ENCODE measurements around the gene VPS54. TPM values are rescaled to one million over a fixed set of nuclear protein-coding genes. Genes with fewer than 3 reads are reported as not detected.

The VPS54 gene
- total RNA-seq, 1 donor from 2014 or later: 15.0 TPM

DNA sequence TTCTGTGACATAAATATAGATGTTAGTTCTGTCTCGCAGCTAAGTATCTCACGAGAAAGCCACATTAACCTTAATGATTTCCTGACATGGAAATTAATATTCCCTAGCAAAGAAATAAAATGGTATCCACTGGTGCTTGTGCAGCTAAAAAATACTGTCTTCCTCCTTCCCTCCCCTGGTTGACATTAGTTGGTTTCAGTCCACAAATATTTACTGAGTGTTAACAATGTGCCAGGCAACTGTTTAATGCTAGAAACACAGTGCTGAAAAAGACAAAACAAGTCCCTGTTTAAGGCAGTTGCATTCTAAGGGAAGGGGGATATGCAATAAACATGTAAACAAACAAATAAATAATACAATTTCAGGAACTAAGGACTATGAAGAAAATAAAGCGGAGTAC lies 44.2 kb upstream of the VPS54 start:
- H3K27me3 Mint-ChIP-seq (ENCODE audit: low read depth): no peaks in the 10 kb centered on the region
- peaks cover 2% of the 10 kb centered on the region for H3K9me3 Mint-ChIP-seq (ENCODE audit: low read depth)
- no peaks in the 10 kb centered on the region for H3K36me3 Mint-ChIP-seq (ENCODE audit: low read depth)
- no peak for DNase-seq (ENCODE audit: low spot score)
- H3K27ac Mint-ChIP-seq (ENCODE audit: unreplicated experiment): peak overlapping the region; percentile 0
- H3K4me1 Mint-ChIP-seq (ENCODE audit: low read depth): peaks cover 24% of the 10 kb centered on the region
- TF ChIP-seq, protein P1, sequence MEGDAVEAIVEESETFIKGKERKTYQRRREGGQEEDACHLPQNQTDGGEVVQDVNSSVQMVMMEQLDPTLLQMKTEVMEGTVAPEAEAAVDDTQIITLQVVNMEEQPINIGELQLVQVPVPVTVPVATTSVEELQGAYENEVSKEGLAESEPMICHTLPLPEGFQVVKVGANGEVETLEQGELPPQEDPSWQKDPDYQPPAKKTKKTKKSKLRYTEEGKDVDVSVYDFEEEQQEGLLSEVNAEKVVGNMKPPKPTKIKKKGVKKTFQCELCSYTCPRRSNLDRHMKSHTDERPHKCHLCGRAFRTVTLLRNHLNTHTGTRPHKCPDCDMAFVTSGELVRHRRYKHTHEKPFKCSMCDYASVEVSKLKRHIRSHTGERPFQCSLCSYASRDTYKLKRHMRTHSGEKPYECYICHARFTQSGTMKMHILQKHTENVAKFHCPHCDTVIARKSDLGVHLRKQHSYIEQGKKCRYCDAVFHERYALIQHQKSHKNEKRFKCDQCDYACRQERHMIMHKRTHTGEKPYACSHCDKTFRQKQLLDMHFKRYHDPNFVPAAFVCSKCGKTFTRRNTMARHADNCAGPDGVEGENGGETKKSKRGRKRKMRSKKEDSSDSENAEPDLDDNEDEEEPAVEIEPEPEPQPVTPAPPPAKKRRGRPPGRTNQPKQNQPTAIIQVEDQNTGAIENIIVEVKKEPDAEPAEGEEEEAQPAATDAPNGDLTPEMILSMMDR (IDR thresholded peaks at IDR 0.05): no peak
- no peak overlapping the region for H3K4me3 Mint-ChIP-seq (ENCODE audit: unreplicated experiment)

DNA sequence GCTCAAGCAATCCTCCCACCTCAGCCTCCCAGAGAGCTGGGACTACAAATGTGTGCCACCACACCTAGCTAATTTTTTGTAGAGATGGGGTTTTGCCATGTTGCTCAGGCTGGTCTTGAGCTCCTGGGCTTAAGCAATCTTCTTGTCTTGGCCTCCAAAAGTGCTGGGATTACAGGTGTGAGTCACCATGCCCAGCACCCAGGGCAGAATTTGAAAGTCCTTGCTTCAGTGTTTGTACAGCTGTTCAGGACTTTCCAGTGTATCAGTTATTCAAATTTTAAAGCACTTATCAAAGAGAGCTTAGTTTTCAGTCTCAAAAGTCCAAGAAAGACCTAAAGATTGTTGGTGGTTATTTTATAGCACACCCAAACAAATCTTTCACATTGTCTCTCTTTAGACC lies 43.6 kb upstream of the VPS54 start:
- TF ChIP-seq, protein P1 (IDR thresholded peaks at IDR 0.05): no peak
- H3K4me1 Mint-ChIP-seq (ENCODE audit: low read depth): peaks cover 24% of the 10 kb centered on the region
- H3K27me3 Mint-ChIP-seq (ENCODE audit: low read depth): no peaks in the 10 kb centered on the region
- no peak overlapping the region for H3K27ac Mint-ChIP-seq (ENCODE audit: unreplicated experiment)
- peaks cover 2% of the 10 kb centered on the region for H3K9me3 Mint-ChIP-seq (ENCODE audit: low read depth)
- no peaks in the 10 kb centered on the region for H3K36me3 Mint-ChIP-seq (ENCODE audit: low read depth)
- no peak overlapping the region for H3K4me3 Mint-ChIP-seq (ENCODE audit: unreplicated experiment)
- DNase-seq (ENCODE audit: low spot score): no peak

DNA sequence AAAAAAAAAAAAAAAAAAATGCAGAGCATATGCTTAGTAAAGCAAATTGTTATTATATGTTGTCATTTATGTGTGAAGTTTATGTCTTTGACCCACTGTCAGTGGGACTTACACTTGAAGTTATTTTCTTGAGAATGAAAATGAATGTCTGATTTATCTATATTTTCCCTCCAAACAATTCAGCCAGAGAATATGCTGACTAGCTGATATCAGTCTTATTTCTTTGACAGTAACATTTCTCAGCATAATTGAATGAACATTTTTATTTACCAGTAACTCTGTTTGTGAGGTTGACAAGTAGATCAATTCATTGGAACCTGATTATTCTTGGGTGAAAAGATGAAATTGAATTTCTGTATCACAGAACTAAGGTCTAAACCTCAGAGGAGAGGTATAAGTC lies 40.0 kb upstream of the VPS54 start:
- no peaks in the 10 kb centered on the region for H3K27me3 Mint-ChIP-seq (ENCODE audit: low read depth)
- no peak overlapping the region for H3K27ac Mint-ChIP-seq (ENCODE audit: unreplicated experiment)
- no peaks in the 10 kb centered on the region for H3K36me3 Mint-ChIP-seq (ENCODE audit: low read depth)
- H3K9me3 Mint-ChIP-seq (ENCODE audit: low read depth): no peaks in the 10 kb centered on the region
- TF ChIP-seq, protein P1 (IDR thresholded peaks at IDR 0.05): no peak
- H3K4me1 Mint-ChIP-seq (ENCODE audit: low read depth): peaks cover 14% of the 10 kb centered on the region
- no peak for DNase-seq (ENCODE audit: low spot score)
- H3K4me3 Mint-ChIP-seq (ENCODE audit: unreplicated experiment): no peak overlapping the region

DNA sequence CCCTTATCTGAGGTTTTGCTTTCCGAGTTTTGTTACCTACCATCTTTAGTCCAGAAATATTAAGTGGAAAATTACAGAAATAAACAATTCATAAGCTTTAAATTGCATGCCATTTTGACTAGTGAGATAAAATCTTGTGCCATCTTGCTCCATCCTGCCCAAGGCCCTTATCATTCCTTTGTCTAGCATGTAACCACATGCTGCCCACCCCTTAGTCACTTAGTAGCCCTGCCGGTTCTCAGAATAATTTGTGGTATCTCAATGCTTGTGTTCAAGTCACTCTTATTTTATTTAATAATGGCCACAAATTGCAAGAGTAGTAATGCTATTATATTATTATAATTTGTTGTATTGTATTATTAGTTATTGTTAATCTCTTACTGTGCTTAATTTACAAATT lies 36.8 kb upstream of the VPS54 start:
- H3K27ac Mint-ChIP-seq (ENCODE audit: unreplicated experiment): no peak overlapping the region
- TF ChIP-seq, protein P1 (IDR thresholded peaks at IDR 0.05): no peak
- no peak overlapping the region for H3K4me3 Mint-ChIP-seq (ENCODE audit: unreplicated experiment)
- H3K4me1 Mint-ChIP-seq (ENCODE audit: low read depth): no peaks in the 10 kb centered on the region
- H3K36me3 Mint-ChIP-seq (ENCODE audit: low read depth): no peaks in the 10 kb centered on the region
- H3K27me3 Mint-ChIP-seq (ENCODE audit: low read depth): no peaks in the 10 kb centered on the region
- H3K9me3 Mint-ChIP-seq (ENCODE audit: low read depth): no peaks in the 10 kb centered on the region
- no peak for DNase-seq (ENCODE audit: low spot score)

DNA sequence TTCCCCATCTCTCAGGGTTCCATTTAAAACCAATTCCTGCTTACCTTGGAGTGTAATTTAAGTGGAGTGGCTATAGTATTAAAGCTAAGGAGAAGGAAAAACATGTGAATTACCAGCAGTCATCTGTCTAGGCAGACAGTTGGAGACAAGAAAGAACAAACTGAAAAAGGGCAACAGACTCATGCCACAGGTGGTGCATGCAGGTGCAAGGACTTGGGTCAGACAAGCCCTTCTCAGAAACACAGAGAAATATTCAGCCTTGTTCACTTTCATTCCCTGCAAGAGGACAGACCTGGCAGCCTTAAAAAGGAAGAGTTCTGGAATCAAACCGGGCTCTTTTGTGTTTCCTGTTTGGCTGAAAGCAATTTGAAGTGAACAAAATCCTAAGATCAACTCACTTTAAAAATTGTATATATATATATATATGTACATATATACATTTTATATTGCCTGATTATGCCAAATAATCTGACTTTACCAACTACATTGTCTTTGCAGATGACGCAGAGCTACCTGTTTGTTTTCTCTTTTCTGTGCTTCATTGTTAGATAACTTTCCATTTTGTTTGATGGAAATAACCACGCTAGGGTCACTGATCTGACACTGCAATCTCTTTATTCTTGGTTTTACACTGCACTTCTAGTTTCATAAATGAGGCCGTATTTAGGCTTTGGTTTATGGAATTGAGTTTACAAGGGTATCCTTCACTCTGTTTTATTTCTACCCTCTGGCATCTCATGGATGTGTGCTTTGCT lies 35.1 kb upstream of the VPS54 start:
- no peaks in the 10 kb centered on the region for H3K9me3 Mint-ChIP-seq (ENCODE audit: low read depth)
- H3K27ac Mint-ChIP-seq (ENCODE audit: unreplicated experiment): no peak overlapping the region
- no peaks in the 10 kb centered on the region for H3K36me3 Mint-ChIP-seq (ENCODE audit: low read depth)
- H3K4me1 Mint-ChIP-seq (ENCODE audit: low read depth): peaks cover 6% of the 10 kb centered on the region
- H3K27me3 Mint-ChIP-seq (ENCODE audit: low read depth): no peaks in the 10 kb centered on the region
- H3K4me3 Mint-ChIP-seq (ENCODE audit: unreplicated experiment): no peak overlapping the region
- DNase-seq (ENCODE audit: low spot score): no peak
- TF ChIP-seq, protein P1 (IDR thresholded peaks at IDR 0.05): no peak
